ENCODE measurements around the gene EDC3.
A peak's percentile ranks its signal among the peaks of the same experiment; 100 is the strongest.
"Not testable (repeated sequence)": the region's sequence is repeated elsewhere in the genome, so short reads cannot be mapped to it uniquely, and the experiment has no call there.

Gene EDC3

GRCh38 chr15:74646480-74646879 is 49.3 kb downstream of the EDC3 start:
- no peak for DNase-seq

- peak; percentile 46 for DNase-seq
Observed at GRCh38 chr15:74643665-74644204, 52.1 kb downstream of the EDC3 start.

- peak; percentile 83 for DNase-seq
Observed at GRCh38 chr15:74642734-74643664, 52.8 kb downstream of the EDC3 start.

GRCh38 chr15:74642348-74642733 is 53.5 kb downstream of the EDC3 start:
- DNase-seq = no peak

GRCh38 chr15:74641151-74641550 is 54.7 kb downstream of the EDC3 start:
- DNase-seq = no peak

- peak; percentile 8 for DNase-seq
Observed at GRCh38 chr15:74636984-74637383, 58.8 kb downstream of the EDC3 start.

- DNase-seq = peak; percentile 80
Observed at GRCh38 chr15:74635228-74635627, 60.6 kb downstream of the EDC3 start.

GRCh38 chr15:74633781-74634180 is 62.0 kb downstream of the EDC3 start:
- no peak for DNase-seq

GRCh38 chr15:74632601-74633000 is 63.2 kb downstream of the EDC3 start:
- DNase-seq = no peak

- peak; percentile 71 for DNase-seq
Observed at GRCh38 chr15:74631935-74632560, 63.8 kb downstream of the EDC3 start.

GRCh38 chr15:74631408-74631807 is 64.4 kb downstream of the EDC3 start:
- no peak for DNase-seq

GRCh38 chr15:74631087-74631385 is 64.8 kb downstream of the EDC3 start:
- DNase-seq = no peak

GRCh38 chr15:74630284-74631086 is 65.3 kb downstream of the EDC3 start:
- no peak for DNase-seq

GRCh38 chr15:74629696-74630095 is 66.1 kb downstream of the EDC3 start:
- DNase-seq = not testable (repeated sequence)

GRCh38 chr15:74628949-74629348 is 66.9 kb downstream of the EDC3 start:
- DNase-seq = no peak

GRCh38 chr15:74628199-74628598 is 67.6 kb downstream of the EDC3 start:
- no peak for DNase-seq

GRCh38 chr15:74627766-74628165 is 68.1 kb downstream of the EDC3 start:
- DNase-seq = no peak

GRCh38 chr15:74626752-74627692 is 68.8 kb downstream of the EDC3 start:
- DNase-seq = no peak

GRCh38 chr15:74626336-74626735 is 69.5 kb downstream of the EDC3 start:
- DNase-seq = no peak

GRCh38 chr15:74625693-74626092 is 70.1 kb downstream of the EDC3 start:
- DNase-seq = no peak

- no peak for DNase-seq
Observed at GRCh38 chr15:74624020-74624602, 71.7 kb downstream of the EDC3 start.

GRCh38 chr15:74622758-74623157 is 73.1 kb downstream of the EDC3 start:
- DNase-seq = no peak

All from OCI-M1 (cell line).